GM12872 (cell line): ENCODE data around the gene FGF1.

Experiments
- TF ChIP-seq, protein P1 (sequence below): IDR thresholded peaks from 3 replicates; pipeline ENCODE4 v1.5.1; 2011; ENCODE audit warnings: low read depth, mild to moderate bottlenecking, low read length, moderate library complexity; ENCODE audit not compliant: insufficient read depth

The FGF1 gene

DNA sequence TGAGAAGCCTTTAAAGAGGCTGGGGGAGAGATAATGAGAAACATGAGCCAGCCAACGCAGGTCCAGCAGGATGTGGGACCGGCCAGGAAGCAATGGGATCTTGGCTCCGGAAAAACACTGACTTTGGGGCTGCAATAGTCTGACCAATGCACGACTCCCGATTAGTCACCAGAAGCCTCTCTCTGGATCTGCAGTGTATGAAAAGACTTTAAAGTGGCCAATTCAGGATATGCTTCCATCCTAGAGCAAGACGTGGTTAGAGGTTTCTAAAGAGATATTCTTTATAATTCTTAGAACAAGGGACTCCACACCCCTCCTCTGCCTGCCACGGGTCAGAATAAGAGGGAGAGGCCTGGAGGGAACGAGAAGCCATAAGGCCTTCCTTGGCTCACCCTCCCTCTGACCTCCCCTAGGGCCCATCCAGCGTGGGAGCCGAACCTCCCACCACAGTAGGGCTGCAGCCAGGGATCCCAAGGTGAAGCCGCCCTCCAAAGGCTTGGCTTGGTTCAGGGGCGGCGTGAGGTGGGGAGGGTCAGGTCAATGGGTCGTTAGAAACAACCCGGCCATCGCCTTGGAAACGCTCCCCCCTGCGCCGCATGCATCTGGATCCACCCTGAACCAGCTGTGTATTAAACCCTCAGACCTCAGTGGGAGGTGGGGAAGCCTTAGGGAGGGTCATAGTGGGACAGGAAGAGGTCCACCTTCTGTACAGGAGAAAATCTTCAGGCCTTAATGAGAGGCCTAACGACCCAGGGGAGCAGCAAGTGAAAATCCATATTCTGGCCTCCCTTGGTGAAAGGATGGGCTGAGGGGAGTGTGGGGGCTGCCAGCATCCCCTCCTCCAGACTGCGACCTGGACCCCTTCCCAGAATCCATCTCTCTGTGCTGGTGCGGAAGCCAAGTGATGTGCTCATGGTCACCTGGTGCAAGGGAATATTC, 11.1 kb downstream of the FGF1 start:
- TF ChIP-seq, protein P1, sequence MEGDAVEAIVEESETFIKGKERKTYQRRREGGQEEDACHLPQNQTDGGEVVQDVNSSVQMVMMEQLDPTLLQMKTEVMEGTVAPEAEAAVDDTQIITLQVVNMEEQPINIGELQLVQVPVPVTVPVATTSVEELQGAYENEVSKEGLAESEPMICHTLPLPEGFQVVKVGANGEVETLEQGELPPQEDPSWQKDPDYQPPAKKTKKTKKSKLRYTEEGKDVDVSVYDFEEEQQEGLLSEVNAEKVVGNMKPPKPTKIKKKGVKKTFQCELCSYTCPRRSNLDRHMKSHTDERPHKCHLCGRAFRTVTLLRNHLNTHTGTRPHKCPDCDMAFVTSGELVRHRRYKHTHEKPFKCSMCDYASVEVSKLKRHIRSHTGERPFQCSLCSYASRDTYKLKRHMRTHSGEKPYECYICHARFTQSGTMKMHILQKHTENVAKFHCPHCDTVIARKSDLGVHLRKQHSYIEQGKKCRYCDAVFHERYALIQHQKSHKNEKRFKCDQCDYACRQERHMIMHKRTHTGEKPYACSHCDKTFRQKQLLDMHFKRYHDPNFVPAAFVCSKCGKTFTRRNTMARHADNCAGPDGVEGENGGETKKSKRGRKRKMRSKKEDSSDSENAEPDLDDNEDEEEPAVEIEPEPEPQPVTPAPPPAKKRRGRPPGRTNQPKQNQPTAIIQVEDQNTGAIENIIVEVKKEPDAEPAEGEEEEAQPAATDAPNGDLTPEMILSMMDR: no peak

DNA sequence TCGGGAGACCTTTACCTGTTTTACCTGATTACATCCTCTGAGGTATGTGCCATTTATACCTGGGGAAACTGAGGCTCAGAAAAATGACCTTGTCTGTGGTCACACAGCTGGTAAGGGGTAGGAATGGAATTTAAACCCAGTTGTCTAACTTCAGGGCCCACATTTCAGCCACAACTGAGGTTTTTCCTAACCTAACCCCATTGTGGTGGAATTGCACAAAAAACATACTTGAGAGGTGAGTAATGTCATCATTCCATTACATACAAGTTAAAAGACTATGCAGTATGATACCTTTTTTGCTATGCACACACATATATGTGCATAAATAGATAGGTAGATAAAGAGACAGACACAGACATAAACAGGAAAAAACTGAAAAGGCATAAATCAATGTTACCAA, 14.1 kb downstream of the FGF1 start:
- TF ChIP-seq, protein P1: no peak

- TF ChIP-seq, protein P1: no peak
Observed at GRCh38 chr5:142671266-142671665, 14.6 kb downstream of the FGF1 start.

DNA sequence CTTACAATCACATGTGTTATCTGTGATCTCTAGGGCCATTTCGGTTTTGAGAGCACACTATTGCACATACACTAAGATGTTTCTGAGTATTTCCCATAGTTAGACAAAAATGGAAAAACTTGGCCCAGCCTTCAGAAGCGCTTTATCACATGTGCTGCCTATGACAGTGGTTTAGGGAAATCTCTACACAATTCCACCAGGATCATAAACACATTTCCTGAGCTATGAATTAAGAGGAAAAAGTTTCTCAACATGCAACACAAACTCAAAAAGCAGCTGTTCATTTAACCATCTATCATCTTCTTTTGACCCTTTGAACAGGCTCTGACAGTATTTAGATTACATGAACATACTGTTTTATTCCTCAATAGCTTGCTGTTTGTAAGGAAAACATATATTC, 15.1 kb downstream of the FGF1 start:
- TF ChIP-seq, protein P1: no peak

DNA sequence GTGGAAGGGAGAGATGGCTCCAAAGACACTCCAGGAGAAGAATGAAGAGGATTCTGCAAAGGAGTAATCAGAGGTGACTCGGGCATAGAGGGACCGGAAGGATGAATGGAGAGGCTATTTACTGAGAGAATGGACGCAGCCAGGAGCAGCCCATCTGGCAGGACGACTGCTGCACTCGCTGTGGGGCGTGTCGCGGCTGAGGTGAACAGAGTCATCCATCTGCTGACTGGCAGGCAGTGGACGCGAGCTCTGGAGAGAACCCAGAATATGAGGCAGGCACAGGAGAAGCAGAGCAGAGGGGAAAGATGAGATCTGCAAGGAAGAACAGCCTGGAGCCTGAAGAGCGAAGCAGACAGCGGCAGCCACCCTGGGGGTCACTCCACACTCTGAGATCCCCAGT, 16.4 kb downstream of the FGF1 start:
- TF ChIP-seq, protein P1: no peak

DNA sequence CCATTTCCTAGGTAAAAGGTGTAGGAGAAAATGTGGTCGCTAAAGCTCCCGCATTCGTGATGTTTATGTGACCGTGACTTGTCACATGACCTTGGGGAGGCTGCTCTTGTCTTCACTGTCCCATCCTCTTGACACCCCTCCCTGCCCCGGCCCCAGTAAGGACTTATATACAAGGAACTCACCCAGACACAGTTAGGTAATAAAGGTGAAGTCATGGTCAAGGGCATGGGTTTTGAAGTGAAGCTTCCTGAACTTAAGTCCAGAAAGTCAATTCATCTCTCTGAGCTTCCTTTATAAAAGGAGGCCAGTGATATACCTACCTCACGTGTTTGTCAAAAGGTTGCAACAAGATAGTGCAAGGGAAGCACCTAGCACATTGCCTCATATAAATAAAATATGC, 17.6 kb downstream of the FGF1 start:
- TF ChIP-seq, protein P1: no peak

DNA sequence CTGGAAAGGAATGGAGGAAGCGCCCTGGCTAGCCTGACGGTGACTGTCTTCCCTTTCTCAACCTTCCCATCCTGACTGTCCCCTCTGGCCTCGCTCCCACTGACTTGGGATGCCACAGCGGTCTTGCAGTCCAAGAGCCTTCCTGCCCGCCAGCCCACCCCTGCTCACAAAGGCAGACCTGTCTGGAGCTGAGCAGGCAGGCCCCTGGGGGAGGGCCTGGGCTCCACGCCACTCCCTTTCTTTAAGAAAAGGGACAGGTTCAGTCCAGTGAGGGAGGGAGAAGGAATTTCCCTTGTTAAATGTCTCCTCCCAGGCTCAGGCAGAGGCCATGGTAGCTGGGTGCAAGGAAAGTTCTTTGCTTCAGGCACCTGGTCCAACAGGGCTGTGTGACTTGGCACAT, 18.1 kb downstream of the FGF1 start:
- TF ChIP-seq, protein P1: no peak
